ENCODE results near the gene ZWILCH.

DNA sequence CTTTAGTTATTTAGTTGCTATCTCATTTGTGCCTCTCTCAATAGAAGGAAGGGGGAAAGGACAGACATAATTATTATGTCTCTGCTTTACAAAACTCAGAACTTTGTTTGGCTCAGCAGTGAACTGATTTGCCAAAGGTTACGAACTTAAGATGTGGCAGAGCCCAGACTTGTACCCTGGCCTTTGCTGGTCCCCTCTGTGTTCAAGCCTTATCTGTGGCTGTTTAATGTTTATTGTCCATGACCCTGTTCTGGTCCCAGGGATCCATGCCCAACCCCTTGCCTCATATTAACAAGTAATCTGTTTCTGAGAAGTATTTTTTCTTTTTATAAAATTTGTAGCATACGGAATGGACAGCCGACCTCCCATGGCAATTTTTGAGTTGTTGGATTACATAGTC is 18.2 kb upstream of the ZWILCH start:
- TF ChIP-seq, protein P1, sequence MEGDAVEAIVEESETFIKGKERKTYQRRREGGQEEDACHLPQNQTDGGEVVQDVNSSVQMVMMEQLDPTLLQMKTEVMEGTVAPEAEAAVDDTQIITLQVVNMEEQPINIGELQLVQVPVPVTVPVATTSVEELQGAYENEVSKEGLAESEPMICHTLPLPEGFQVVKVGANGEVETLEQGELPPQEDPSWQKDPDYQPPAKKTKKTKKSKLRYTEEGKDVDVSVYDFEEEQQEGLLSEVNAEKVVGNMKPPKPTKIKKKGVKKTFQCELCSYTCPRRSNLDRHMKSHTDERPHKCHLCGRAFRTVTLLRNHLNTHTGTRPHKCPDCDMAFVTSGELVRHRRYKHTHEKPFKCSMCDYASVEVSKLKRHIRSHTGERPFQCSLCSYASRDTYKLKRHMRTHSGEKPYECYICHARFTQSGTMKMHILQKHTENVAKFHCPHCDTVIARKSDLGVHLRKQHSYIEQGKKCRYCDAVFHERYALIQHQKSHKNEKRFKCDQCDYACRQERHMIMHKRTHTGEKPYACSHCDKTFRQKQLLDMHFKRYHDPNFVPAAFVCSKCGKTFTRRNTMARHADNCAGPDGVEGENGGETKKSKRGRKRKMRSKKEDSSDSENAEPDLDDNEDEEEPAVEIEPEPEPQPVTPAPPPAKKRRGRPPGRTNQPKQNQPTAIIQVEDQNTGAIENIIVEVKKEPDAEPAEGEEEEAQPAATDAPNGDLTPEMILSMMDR (IDR thresholded peaks at IDR 0.05; ENCODE audit: low read length), result no peak
- no peak for TF ChIP-seq EZH2 (IDR thresholded peaks at IDR 0.05; ENCODE audit: borderline replicate concordance, low read length)

Measured in OCI-LY1 (cell line).